Stimulated activated CD4-positive, alpha-beta T cell treated with anti-CD3 and anti-CD28 coated beads, Interleukin-1b, Interleukin-23, amount 100 ng/mL, for 1 hour (primary cell): Measurements from ENCODE around the gene TRIM63.
A peak's percentile ranks its signal among the peaks of the same experiment; 100 is the strongest.
"Not testable (repeated sequence)": the region's sequence is repeated elsewhere in the genome, so short reads cannot be mapped to it uniquely, and the experiment has no call there.

Experiments
- DNase-seq, 2 donors: peaks; one replicate each; pipeline ENCODE4 v3.0.0-alpha.2; 2020; ENCODE audit warnings: low read depth in 2 of 2

Gene TRIM63

DNA sequence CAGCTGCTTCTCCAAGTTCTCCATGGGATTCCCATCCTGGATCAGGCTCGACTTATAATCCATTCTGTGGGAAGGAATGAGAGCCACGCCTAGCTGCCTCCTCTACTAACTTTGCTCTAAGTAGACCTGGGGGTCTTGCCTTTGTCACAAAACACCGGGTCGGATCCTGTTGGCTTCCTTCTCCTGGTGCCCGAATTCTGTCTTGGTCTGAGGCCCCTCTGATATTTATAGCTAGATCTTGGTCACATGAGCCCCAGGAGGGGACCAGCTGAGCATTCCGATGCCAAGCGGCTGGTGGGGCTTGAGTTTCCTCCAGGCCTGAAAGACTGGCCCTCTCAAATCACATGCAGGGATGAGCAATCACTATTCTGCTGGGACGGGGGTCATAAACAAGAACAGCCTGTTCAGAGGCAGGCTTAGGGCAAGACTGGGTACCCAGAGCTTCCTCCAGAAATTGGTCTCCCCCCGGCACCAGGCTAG is at the start of gene TRIM63:
Gene TRIM63, minus strand, starts transcription at position 199 of the 480 bp plus-strand sequence. Its CDS starts 136 bp downstream, at position 63.
- DNase-seq, result no peak

DNA sequence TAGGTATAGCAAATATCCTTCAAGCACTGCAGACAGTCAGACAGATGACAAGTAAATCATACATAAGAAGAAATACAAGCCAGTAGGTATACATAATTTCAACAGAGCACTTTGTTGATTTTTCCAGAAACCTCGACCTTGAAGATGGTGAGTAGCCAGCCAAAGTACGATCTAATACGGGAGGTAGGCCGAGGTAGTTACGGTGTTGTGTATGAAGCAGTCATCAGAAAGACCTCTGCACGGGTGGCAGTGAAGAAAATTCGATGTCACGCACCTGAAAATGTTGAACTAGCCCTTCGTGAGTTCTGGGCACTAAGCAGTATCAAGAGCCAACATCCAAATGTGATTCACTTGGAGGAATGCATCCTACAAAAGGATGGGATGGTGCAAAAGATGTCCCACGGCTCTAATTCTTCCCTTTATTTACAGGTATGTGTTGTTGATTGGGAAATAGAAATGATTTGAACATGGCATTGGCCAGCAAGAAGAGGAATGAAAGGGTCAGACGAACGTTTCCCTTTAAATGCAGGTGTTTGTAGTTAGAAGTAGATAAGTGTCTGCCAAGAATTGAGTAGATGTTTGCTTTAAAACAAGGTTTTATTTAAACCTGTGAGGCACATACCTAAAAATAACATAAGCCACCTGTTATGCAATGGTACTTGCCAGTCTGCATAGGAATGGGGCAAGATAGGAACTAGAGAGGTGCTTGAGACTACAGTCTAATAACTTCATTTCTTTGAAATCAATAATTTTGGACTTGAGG is 46.9 kb upstream of the TRIM63 start:
- DNase-seq, result no peak

DNA sequence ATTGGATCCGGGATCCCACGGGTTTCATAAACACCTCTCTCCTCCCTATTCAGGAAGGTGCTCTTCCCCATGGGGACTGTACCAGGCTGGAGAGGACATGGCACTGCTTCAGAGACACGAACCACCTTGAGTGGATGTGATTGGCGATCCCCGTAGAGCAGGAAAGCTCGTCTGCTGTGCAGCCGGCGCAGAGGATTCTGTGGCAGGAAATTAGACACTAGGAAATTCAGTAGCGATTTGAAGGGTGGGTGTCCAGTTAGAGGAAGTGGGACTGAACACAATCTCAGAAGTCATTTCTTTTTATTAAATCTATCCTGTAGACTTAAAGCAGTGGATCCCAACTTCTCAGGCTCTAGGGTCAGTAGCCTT is 45.0 kb upstream of the TRIM63 start:
- DNase-seq, result no peak

DNA sequence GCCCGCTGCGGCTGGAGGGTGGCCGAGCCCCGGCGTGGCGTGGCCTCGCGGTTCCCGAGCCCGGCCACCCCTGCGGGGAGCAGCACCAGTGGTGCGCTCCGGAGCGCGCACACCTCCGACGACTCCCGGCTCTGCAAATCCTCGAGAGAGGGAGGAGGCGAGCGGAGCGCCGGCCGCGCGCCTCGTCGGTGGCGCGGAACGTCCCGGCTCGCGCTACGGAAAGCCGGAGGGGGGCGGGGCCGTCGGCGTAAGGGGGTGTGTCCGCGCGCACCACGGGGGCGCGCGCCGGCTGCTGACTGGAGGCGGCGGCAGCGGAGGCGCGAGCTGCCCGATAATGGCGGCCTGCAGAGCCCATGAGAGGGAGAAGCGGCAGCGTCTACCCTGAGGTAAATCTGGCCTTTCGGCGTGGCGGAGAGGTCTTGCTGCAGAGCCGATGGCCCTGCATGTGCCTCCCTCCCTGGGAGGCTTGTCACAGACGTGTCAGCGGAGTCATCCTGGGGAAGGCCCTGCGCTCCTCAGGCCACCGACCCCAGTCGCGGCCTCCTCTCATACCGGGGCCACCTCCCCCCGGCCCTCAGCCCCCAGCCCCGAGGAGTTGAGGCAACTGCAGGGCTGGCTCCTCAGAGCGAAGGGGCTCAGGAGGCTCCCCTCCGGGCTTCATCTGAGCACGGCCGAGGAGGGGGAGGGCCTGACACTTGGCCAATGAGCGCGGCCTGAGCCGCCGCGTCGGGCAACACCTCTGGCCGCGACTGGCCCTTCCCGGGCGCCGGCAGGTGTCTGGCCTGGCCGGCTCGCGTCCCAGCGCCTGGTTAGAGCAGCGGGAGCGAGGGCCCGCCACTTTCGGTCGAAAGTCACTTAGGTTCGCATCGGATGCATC is 44.3 kb upstream of the TRIM63 start, which contains the start of gene PDIK1L:
Gene PDIK1L, plus strand, starts transcription at position 295 of the 877 bp plus-strand sequence. CDS start 2,485 bp downstream, outside the sequence.
- DNase-seq, result peak; percentile 89 to 93

DNA sequence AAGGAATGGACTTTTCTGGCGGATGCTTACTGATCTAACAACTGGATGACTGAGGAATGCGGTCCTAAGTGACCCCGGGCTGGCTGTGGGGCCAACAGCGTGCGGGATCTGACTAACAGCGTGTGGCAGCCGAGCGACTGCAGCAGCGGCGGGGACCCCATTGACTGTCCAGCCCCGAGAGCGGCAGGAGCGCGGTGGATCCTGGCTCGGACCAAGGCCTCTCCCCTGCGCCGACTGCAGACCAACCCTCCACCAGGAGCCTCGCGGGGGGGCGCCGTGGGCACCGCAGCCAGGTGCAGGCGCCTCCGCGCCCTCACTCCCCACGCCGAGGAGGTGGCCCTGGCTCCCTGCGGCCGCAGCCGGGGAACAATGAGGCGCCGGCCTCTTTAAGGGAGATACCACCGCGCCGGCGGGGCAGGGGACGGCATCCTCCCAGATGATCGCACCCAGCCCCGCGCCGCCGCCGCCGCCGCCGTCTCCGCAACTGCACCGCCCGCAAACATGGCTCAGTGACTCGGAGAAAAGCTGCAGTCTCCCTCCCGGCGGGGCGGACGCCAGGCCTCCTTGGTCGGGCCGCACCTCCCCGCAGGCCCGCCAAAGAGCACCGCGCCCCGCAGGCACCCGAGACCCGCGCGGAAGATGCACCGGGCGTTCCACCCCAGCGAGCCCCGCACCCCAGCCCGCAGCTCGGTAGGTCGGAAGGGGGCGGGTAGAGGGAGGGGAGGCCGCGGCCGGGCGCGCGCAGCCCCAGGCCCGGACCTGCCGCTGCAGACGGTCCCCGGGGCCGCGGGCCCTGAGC is 43.5 kb upstream of the TRIM63 start:
- peak; percentile 33 to 50 for DNase-seq

DNA sequence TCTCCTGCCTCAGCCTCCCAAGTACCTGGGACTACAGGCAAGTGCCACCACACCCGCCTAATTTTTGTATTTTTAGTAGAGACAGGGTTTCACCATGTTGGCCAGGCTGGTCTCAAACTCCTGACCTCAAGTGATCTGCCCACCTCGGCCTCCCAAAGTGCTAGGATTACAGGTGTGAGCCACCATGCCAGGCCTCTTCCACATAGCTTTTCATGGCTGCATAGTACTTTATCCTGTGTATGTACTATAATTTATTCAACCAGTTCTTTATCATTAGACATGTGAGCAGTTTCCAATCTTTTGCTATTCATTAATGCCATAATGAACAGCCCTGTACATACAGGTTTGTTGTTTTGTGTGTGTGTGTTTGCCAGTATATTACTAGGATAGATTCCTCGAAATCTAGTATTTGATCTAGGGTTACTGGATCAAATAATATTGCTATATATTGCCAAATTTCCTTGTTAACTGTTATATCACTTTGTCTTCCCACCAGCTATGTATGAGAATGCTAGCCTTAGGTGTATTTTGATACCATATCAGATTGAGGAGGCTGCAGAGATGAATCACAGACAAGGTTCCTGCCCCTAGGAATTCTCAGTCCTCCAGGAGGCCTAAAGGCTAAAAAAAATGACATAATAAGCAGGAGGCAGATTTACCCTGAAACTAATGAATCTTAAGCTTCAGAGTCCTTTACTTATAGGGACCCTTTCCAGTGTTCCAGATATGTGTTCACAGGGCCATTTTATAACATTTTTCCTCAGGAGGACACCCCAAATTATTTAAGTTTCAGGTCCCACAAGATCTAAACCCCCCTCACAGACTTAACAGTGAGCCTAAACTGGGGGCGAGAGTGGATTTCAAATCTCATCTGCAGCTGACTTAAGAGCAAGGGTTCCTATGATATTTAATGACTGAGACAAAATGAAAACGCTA is 42.1 kb upstream of the TRIM63 start:
- no peak for DNase-seq

DNA sequence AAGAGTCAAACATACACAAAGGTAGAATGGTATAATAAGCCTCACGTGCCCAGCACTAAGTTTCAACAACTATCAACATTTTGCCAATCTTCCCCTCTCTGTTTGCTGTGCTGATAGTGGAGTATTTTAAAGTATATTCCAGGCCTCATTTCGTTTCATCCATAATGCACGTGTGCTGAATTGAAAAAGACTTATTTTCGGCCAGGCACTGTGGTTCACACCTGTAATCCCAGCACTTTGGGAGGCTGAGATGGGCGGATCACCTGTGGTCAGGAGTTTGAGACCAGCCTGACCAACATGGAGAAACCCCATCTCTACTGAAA is 37.8 kb upstream of the TRIM63 start:
- DNase-seq, result not testable (repeated sequence)

DNA sequence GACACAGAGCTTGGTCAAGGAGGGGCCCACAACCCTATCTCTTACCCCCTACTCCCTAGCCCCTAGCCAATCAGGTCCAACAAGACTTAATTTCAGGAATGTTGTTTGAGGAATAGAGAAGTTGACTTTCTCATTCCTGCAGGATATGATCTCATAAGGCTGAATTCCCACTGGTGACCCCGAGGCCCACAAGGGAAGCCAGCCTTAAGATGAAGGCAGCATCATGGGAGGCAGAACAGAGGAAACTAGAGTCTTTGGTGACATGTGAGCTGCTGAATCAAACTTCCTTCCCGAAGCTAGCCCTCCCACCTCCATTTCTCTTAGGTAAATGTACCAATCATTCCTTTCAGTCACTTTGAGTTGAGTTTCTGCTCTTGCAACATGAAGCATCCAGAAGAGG is 35.1 kb upstream of the TRIM63 start:
- DNase-seq, result no peak

DNA sequence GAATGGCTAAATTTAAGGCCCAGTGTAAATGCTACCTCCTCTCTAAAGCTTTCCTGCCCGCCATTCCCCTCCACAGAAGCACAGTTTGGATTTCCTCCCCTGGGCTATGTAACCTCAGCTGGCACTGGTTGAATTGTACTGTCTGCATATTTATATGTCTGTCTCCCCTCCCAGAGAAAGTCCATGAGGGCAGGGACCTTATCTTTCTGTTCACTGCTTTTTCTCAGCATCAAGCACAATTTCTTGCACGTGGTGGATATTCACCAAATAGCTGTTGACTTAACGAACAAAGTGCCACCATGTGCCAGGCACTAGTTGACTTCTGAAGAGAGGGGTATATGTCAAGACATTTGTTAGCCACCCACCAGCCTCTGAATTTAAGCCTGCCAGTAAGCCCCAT is 34.7 kb upstream of the TRIM63 start:
- DNase-seq, result no peak

DNA sequence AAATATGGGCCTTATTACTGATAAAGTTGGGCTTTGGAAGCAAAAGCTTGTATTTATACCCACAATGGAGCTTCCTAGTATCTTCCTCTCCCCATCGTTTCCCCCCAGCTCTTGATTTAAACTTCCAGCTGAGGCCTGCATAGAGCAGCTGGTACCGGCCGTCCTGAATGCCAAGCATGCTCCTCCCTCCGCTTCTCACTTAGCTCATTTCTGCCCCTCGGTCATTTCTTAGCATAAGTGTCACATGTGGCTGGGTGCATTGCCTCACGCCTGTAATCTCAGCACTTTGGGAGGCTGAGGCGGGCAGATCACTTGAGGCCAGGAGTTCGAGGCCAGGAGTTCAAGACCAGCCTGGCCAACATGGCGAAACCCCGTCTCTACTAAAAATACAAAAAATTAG is 32.8 kb upstream of the TRIM63 start:
- not testable (repeated sequence) for DNase-seq

DNA sequence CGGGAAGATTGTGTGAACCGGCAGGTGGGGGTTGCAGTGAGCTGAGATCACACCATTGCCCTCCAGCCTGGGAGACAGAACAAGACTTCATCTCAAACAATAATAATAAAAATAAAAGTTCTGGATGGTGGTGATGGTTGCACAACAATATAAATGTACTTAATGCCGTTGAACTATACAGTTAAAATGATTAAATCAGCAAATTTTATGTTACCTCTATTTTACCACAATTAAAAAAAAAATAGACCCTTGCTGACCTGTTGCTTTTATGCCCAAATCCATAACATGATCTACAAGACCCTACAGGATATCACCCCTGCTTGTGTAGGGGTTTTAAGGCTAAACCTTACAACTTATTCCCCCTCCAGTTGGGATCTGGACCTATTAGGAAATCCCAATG is 32.4 kb upstream of the TRIM63 start:
- DNase-seq, result no peak

DNA sequence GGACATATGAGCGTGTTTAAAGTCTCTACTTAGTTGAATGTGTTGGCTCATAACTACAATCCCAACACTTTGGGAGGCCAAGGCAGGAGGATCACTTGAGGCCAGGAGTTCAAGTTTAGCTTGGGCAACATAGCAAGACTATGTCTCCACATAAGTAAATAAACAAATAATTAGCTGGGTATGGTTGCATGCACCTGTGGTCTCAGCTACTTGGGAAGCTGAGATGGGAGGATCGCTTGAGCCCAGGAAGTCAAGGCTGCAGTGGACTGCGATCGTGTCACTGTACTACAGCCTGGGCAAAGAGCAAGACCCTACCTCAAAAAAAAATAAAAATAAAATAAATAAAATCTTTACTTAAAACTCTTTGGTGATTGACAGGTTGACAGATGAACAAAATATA is 31.2 kb upstream of the TRIM63 start:
- no peak for DNase-seq

DNA sequence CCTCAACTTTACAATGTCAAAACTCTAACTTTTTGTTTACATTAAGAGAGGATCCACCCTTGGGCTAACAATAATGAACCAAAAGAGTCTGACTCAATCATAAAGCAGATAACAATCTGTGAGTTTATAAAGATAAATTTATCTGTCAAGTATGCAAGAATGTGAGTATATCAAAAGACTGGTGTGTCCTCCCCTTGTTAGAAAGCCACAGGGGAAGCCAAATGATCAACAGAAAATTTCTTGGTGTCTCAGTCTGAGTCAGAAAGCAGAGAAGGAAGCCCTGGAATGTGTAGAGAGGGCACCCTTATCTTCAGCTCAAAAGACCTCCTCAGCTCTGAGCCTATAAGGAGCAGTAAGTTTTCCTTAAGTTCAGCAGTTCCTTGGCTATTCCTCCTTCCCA is 30.3 kb upstream of the TRIM63 start:
- no peak for DNase-seq

DNA sequence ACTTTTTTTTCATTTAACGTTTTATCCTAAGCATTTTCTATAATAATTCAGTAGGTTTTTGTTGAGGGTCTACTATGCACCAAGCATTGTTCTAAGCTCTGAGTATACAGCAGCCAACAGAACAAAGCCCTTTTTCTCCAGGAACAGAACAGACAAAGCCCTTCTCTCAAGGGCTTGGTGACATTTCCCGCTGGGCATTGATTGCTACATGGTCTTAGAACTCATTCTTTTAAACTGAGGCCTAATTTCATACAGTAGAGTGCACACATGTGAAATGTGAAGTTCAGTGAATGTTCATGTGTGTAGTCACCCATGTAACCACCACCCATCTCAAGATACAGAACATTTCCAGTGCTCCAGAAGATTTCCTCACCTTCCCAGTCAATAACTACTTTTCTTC is 29.0 kb upstream of the TRIM63 start:
- no peak for DNase-seq

DNA sequence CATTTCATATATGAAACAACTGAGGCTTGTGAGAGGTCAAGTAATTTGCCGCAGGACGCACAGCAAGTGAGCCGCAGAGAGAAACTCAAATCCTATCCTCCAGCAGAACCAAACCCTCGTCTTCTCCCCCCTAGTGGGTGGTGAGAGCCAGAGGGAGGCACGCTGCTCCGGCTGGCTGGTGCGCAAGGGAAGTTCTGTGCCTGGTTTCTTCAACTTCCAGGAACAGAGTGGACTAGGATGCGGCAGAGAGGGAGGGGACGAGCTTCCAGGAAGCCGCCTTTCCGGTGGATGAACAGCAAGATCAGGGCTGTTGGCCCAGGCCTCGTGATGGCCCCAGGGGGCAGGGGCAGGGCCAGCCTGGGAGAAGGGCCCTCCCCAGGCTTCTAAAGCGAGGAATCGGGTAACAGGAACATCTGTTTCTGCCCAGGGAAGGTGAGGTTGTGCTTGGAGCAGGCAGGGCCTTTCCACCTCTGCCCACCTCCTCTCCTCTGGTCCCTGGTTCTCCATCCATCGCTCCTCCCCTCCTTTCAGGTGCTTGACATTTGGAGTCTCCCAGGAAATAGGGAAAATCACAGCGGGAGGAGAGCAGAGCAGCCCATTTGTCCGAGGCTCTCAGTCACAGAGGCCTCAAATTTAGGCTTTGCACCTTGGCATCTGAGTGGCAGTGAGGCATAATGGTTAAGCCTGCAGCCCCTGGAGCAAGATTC is 27.4 kb upstream of the TRIM63 start:
- no peak for DNase-seq

DNA sequence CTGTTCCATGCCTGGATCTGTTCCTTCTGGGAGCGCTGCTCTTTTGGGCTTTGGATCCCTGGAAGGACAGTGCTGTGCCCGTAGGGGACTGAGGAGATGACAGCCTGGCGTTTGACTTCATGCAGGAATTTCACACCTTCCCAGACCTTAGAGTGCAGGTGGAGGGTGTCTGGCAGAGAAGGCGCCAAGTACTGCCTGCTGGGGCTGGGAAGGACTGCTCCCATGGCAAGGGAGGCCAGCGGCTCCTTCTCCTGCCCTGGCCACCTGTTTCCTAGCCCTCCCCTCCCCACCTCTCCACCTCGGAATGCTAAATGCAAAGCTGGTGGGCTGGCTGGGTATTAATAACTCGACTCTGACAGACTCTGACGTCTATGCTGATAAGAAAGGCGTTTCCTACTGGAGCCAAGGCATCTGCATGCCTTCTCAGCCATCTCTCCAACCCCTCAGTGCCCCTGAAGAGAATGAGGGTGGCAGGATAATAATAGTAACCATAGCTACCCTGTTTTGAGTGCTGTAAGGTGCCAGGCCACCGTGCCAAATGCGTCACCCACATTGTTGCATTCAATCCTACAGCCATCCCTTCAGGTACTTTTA is 26.7 kb upstream of the TRIM63 start:
- no peak for DNase-seq

DNA sequence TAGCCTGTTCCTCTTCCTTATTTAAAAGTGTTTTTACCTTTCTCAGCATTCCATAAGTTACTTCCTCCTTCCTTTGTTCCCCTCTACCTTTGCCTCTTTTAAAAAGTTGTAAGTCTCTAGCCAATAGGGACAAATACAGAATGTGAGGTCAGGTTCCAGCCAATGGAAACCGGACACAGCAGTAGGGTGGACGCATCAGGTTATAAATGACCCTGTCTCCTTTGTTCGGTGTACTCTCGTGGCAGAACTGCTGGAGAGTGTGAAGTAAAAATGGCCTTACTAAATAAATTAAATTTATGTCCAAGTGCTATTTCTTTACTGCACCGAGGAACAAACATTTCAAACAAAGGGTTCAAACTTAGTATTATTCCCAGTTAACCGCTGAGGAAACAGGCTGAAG is 26.1 kb upstream of the TRIM63 start:
- DNase-seq, result not testable (repeated sequence)

DNA sequence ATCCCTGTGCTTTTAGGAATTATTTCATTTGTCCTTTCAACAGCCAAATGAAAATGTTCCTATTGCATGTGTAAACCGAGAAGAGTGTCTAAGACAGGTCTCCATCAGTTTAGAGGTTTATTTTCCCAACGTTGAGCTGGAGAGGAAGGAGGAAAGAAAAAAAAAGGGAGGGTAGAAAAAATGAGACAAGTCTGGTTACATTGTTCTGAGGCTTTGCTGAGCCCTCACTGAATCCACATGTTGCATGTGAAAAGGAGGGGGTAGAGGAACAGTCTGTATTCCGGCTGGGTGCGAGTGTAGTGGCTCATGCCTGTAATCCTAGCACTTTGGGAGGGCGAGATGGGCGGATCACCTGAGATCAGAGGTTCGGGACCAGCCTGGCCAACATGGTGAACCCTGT is 25.0 kb upstream of the TRIM63 start:
- no peak for DNase-seq

DNA sequence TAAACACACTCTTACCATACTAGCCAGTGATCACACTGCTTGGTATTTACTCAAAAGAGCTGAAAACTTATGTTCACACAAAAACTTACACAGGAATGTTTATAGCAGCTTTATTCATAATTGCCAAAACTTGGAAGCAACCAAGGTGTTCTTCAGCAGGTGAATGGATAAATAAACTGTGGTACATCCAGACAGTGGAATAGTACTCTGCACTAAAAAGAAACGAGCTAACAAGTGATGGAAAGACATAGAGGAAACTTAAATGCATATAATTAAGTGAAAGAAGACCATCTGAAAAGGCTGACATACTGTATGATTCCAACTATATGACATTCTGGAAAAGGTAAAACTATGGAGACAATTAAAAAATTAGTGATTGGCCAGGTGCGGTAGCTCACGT is 23.5 kb upstream of the TRIM63 start:
- no peak for DNase-seq

DNA sequence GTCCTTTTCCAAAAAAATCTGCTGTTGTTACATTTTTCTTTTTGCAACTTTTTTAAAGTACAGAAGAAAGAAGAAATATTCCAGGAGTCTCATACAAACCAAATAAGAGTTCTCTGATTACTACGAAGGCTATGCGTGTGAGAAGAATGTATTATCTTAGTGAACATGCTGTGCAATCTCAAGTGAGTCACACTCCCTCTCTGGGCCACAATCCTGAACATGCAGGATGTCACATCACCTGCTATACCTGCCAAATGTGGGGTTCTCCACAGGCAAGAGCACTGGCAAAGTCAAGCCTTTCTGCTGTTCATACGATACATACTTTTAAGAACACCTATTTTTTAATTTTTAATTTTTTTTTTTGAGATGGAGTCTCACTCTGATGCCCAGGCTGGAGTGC is 21.7 kb upstream of the TRIM63 start:
- no peak for DNase-seq
